NCI-H2227 treated with DMSO at 0.1 percent for 48 hours (cell line): ENCODE measurements around the gene TMEM120B.
A peak's percentile ranks its signal among the peaks of the same experiment; 100 is the strongest.
"Not testable (repeated sequence)": the region's sequence is repeated elsewhere in the genome, so short reads cannot be mapped to it uniquely, and the experiment has no call there.

Experiments
- DNase-seq: peaks from one replicate; lab custom pipeline; 2025; lab: John Stamatoyannopoulos, UW

TMEM120B gene

GRCh38 chr12:121748218-121748570, 35.6 kb downstream of the TMEM120B start:
- DNase-seq = peak; percentile 43

DNA sequence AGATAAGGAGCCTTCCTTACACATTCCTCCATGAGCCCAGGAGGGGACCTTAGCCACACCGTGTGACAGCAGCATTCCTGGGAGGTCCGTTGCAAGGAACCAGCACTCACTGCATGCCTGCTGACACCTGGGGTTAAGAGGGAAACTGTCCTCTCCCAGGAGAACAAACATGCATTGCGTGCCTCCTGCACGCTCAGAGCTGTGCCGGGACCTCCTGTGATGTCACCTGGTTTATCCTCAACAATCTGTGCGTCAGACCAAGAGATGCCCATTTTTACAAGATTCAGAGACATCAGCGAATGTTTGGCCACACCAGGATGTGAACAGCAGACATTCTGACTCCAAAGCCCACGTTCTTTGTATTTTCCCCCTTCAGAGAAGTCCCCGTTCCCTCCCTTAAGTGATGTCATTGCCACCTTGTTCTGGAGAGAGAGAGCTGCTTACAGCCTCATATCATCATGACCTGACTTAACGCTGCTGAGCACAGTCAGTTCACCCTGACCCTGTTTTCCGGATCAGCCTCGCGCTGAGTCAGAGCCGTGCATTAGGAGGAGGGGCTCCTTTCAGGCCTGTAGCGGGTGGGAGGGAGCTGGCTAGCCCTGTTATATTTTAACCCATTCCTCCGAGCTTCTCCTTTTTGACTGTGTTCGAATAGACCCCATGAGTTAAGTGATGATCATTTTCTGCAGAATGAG, 36.2 kb downstream of the TMEM120B start:
- DNase-seq = peak; percentile 67

GRCh38 chr12:121749267-121749666, 36.7 kb downstream of the TMEM120B start:
- no peak for DNase-seq

- no peak for DNase-seq
Measured at GRCh38 chr12:121750507-121750955, 38.0 kb downstream of the TMEM120B start.

DNA sequence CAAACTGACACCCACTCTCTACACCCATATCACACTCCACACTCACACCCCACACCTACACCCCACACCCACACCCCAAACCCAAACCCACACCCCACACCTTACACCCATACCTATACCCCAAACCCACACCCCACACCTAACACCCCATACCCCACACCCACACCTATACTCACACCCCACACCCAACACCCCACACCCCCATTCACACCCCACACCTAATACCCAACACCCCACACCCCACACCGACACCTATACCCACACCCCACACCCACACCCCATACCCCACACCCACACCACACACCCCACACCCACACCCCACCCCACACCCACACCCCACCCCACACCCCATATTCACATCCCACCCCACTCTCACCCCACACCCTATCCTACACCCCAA, 38.5 kb downstream of the TMEM120B start:
- no peak for DNase-seq

DNA sequence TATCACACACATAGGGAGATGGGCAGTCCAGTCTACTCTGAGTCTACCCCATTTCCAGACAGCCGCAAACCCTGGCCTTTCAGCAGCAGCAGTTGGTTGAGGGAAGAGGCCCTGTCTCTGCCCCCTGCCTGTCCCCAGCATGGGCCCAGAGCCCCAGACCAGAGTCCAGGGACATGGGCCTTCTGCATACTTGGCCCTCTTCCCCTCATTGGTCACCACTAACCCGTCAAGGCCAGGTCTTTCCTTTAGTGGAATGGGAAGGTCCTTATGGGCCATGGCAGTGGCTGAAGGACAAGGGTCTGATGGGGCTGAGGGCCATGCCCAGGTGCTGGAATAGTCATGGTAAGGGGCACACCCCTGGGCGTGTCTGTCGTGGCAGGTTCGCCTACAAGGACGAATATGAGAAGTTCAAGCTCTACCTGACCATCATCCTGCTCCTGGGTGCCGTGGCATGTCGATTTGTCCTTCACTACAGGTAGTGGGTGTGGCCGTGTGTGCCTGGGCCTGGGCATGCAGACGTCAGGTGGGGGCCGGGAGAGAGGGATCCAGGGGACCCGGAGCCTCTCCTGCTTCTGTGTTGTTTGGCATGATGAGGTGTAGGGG, 39.3 kb downstream of the TMEM120B start:
- no peak for DNase-seq

DNA sequence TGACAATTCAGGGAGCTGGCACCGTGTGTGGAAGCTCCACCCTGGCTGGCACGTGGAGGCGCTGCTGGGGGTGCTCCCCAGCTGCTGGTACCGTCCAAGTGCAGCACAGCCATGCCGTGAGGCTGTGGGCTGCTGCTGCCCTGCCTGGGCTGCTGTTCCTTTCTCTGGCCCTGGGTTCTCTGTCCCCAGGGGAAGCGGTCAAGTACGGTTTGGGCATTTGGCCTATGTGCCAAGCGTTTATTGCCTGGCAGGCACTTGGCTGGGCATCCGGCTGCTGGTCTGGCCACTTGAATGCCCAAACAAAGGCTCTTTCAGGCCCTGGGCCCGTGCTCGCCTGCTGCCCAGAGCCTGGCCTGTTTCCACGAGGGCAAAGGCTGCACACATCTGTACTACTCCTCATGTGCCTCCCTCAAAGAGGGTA, 41.3 kb downstream of the TMEM120B start:
- DNase-seq = no peak

GRCh38 chr12:121754836-121755235, 42.3 kb downstream of the TMEM120B start:
- no peak for DNase-seq

DNA sequence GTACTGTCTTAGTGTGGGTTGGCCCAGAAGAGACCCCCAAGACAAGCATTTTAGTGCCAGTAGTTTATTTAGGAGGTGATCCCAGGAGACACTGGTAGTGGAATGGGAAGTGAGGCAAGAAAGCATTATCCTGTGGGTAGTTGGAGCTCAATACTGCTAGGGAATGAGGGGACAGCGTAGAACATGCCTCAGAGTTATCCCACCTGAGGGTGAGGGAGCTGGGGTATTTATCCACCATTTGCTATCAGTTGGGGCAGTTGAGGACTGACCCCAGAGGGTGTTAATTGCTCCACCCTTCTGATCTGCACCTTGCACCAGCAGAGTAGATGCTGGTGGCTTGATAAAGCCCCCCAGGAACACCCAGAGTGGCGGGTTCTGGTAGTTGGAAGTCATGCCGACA, 43.0 kb downstream of the TMEM120B start:
- DNase-seq = no peak

- not testable (repeated sequence) for DNase-seq
Measured at GRCh38 chr12:121758536-121758935, 46.0 kb downstream of the TMEM120B start.

DNA sequence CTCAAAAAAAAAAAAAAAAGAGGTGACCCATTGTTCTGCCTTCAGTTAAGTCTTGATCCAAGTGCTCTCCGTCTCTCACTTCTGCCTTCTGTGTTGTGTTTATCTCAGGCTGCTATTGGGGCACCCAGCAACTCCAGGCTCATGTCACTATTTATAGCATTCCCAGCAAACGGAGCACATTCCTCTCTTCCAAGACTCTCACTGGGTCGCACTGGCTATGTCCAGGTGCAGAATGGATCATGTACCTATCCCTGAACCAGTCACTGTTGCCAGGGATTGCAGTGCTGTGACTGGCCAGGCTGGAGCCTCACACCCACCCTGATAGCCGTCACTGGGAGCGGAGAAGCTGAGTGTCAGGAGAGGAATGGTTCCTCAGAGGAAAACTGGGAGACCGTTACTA, 49.7 kb downstream of the TMEM120B start:
- DNase-seq = no peak

DNA sequence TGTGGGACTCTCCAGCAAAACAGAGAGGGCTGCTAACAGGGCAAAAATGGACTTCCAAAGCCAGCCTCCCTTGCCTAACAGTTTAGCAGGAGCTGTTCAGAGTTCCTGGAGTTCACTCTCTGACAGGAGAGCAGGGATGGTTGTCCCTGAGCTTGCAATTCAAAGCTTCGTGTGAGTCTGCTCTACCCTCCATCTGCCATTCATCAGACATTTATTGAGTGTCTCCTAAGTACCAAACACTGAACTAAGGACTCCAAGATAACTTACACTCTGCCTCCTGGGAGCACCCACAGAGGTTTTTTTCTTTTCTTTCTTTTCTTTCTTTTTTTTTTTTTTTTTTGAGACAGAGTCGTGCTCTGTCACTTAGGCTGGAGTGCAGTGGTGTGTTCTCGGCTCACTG, 52.3 kb downstream of the TMEM120B start:
- DNase-seq = no peak

DNA sequence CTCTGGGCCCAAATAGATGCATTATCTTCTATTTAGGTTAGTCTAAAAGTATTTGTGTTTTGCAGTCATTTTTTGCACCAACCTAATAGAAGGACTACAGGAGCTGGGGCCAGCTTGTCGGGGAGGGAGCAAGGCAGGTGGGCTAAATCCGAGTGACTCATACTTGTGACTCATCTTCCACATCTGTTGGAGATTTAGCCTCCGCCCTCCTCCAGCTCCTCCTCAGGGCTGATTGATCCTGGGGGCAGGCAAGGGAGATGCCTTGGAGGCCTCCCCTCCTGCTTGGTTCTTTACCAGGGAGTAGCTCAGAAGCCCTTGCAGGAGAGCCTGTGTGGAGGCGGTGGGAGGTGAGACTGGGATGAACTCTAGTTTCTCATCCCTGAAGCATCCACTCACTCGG, 53.0 kb downstream of the TMEM120B start:
- no peak for DNase-seq

DNA sequence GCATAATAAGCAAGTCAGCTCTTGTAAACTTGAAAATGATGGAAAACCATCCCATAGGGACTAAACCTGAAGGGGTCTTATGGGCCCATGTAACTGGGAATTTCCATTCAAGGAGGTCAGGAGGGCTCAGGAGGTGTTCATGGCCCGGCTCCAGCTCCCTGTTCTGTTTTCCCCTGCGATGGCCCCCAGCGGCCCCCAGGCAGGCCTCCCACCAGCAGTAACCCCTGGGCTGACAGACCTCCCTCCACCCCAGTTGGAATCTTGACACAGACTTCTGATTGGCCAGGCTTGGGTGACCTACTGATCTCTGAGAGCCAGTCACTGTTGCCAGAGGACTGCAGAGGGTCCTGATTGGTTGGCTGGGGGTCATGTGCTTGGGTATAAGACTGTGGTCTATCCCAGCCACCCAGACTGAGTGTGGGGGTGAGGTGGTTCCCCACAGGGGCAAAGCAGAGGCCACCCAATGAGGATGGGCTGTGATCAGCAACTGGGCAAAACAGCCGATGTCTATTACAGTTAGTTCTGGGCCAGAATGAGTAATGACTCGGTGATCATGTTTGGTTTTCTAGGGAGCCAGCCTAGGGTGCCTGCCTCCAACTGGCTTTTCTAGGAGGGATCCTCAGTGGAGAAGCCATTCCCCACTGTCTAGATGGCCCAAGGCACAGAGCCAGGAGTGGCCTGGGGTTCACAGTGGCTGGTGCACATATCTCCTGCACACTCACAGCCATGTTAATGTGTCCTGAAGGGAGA, 53.9 kb downstream of the TMEM120B start:
- DNase-seq = no peak

DNA sequence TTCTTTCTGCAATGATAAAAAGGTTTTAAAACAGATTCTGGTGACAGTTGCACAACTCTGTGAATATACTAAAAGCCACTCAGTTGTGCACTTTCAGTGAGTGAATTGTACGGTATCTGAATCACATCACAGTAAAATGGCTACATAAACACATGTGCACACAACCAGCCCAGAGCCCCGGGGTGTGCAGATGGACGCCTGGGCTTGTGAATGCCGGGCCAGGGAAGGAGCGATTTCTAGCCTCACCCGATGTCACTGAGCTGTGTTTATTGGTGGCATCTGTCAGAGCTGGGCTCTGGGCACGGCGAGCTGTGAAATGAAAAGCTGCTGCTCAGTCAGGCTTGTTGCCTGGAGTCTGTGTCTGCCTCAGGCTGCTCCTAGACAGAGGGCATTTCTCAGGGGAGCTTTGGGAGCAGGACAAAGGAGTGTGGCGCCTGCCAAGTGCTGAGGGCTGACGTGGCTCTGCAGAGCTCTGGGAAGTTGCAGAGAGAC, 55.0 kb downstream of the TMEM120B start:
- DNase-seq = no peak

- no peak for DNase-seq
Measured at GRCh38 chr12:121769297-121769830, 56.8 kb downstream of the TMEM120B start.

DNA sequence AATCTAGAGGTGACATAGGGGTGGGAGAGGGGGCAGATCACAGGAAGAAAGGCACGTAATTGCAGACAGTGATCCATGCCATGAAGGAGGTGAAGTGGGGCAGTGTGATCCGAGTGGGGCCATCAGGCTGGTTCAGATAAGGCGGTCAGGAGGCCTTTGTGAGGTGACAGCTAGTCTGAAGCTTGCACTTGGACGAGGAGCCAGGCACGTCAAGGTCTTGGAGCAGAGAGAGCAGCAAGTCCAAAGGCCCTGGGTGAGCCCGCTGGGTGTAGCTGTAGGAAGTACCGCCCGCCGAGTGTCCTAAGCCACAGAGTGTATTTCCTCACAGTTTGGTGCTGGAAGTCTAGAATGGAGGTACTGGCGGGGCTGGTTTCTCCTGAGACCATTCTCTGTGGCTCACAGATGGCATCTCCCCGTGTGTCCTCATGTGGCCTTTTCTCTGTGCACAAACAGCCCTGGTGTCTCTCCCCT, 57.3 kb downstream of the TMEM120B start:
- DNase-seq = no peak

- DNase-seq = no peak
Measured at GRCh38 chr12:121770388-121770787, 57.8 kb downstream of the TMEM120B start.

GRCh38 chr12:121770813-121771625, 58.5 kb downstream of the TMEM120B start:
- no peak for DNase-seq

DNA sequence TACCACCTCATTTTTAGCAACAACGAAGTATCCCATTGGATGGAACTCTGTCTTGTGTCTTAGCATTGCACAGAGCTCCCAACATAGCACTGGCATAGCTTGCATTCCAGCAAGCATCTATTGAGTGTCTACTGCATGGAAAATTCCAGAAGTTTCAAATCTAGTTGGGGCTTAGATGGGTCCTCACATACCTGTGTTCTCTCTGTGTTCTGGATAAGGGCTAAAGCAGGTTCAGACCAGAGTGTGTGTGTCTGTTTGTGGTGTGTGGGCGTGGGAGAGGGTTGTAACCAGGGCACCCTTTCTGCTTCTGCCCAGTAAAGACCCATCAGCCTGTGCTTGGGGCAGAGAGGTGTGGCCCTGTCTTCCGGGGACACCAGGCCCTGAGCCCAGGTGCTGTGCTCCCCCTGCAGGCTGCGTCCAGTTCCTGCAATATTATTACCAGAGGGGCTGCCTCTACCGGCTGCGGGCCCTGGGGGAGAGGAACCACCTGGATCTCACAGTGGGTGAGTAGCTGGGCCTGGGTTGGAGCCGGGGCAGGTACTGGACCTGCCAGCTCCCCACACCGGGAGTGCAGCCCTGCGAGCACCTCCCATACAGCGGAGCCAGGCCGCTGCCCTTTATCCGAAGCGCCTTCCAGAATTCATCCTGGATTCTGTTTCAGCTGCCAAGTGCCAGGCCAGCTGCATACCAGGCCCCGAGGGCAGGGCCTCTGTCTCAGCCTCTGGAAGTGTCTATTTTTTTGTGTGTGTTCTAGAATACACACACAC, 60.6 kb downstream of the TMEM120B start:
- peak; percentile 40 for DNase-seq

- DNase-seq = no peak
Measured at GRCh38 chr12:121774968-121775474, 62.5 kb downstream of the TMEM120B start.
